HUDEP-2 (cell line): Measurements from ENCODE around the gene EN1.

ENCODE experiments used
- DNase-seq, 76 experiments: peaks; one replicate each; lab custom pipeline; 2025; ENCODE audit not compliant: unreplicated experiment in 76 of 76; lab: John Stamatoyannopoulos, UW

The EN1 gene

GRCh38 chr2:118844261-118845004 lies 3.0 kb downstream of the EN1 start:
- no peak for DNase-seq

GRCh38 chr2:118843483-118844132 lies 3.8 kb downstream of the EN1 start:
- DNase-seq = no peak

DNA sequence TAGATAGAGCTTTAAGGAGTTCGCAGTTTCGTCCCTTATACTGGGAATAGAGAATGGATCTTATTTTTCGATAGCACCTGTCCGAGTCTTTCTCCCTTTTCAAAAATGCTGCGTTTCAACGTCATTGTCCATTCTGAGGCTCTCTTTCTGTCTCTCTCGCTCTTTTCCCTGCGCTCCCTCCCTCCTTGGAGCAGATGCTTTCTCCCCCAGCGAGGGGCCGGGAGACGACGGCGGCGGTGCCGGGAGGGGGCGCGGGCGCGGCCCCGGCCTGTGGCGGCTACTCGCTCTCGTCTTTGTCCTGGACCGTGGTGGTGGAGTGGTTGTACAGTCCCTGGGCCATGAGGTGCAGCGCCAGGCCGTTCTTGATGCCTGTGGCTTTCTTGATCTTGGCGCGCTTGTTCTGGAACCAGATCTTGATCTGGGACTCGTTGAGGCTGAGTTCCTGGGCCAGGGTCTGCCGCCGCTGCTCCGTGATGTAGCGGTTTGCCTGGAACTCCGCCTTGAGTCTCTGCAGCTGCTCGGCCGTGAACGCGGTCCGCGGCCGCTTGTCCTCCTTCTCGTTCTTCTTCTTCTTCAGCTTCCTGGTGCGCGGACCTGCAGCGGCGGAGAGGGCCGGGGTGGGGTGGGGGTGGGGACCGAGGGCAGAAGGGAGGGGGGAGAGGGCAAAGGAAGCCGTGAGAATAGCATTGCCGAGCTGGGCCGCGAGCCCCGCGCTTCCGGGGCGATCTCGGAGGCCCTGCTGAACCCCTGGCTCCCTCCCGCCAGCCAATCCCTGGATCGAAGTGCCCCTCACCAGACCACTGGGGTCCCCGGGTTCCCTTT lies 4.6 kb downstream of the EN1 start:
- DNase-seq = no peak

DNA sequence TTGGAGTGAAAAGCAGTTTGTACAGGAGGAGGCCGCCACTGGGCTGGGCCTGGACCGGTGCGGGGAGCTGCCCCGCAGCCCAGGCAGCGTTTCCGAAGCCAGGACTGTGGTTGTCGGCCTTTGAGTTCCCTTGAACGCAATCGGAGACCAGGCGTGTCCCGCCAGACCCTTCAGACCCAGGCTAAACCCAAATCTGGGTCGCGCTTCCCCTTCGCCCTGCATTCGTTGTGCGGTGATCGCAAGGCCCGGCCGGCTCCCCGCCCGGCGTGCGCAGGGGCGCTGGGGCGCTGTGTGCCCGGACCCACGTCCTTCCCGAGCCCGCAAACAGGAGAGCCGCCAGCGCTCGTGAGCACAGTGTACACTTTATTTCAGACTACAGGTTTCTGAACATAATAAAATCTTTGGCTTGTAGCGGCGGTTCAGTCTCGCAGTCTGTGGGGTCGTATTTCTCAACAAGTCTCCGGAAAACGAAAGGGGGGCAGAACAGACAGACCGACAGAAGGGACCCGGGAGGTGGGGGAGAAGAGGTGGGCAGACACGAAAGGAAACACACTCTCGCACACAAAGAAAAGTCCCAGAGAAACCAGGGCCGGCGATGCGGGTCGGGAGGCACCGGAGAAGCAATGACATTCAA lies 5.5 kb downstream of the EN1 start:
- DNase-seq = no peak

DNA sequence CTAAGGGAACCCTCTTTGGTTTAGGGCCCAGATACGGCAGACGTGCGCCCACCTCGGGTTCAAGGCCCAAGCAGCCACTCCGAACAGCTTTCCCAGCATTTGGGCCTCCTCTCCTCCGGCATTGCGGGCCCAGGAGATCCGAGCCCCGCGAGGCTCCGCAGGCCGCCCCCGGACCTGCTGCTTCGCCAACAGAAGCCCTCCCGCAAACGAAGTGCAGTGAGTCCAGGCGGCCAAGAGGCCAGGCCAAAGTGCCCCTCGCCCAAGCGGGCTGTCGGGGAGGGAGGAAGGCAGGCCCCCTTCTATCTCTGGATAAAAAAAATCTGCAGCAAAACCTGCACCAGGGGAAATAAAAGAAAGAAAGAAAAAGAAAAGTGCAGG lies 6.0 kb downstream of the EN1 start:
- DNase-seq = no peak

DNA sequence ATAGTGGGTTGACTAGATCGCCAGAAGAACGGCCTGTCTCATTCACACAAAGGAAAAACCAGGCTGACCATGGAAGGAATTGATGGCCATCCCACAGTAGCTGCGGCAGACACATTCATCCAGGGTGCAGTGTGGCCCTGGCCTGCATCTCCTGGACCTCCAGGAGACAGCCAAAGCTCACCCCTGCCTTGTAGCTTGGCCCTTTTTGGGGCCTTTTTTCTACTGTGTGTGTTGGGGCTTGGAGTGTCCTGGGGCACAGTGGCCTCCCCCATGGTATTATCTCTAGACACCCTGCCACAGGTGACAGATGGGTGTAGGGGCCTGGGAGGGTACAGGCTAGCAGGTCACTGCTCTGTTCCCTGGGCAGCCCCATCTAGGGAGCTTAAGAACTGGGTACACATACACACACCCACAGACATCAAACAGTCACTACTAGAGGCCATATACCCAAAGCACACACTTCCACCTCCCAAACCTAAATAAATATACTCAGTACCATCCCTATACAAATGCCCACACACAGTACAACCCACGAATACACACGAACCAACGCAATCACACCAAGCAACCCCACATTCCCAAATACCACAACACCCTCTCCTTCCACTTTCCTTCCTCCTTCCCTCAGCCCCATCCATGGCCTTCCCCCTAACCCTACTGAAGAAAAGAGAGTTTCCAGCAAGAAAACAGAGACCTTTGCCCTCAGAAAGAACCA lies 8.6 kb downstream of the EN1 start:
- no peak for DNase-seq

GRCh38 chr2:118837621-118838020 lies 9.8 kb downstream of the EN1 start:
- no peak for DNase-seq

- DNase-seq = no peak
These were observed 10.4 kb downstream of the EN1 start for GRCh38 chr2:118837067-118837466.

DNA sequence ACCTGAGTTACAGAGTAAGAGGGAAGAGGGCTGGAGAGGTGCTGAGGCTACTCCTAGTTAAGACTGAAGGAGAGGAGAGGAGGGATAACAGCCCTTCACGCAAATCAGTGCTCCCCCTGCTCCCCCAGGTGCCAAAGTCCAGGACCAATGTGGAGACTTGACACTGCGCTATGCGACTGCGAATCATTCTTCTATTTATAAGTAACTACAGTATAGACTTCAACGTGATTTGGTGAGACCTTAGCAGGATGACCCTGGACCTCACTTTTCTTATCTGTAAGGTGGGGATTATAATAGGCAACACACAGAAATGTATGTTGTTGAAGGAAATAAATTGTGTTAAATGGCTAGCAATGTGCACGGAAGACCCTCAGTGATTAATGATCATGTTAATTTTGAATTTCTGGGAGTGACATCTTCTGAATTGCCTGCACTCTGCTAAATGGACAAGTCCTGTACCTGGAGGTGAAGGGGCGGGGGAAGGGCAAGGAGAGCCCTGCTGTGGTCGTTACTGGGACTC lies 11.0 kb downstream of the EN1 start:
- no peak for DNase-seq

DNA sequence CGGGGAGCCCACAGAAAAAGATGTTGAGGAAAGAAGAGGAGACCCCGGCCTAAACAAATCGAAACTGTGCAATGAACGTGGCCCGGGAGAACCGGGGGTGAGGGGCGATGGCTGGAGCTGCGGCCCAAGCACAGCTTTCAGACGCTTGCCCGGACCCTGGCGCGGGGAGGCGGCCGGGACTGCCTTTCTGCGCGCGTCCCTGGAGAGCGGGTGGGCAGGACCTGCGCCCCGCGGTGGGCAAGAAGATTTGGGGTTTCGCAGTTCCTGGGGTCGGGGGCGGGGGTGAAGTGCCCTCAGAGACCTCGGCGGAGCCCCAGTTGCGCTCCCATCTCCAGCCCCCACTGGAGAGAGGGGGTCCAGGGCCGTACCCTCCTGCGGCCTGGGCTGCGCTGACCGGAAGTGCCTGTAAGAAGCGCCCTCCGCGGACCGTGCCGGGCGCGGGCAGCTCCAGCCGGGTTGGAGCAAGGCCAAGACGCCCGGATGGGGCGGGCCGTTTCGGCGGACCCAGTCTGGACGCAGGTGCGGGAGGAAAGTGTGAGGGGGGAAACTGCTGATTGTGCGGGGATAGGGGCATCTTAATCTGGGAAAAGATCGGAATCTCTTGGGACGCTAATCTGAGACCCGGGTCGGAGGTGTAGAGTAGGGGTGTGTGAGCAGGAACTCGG lies 11.6 kb downstream of the EN1 start:
- no peak for DNase-seq

DNA sequence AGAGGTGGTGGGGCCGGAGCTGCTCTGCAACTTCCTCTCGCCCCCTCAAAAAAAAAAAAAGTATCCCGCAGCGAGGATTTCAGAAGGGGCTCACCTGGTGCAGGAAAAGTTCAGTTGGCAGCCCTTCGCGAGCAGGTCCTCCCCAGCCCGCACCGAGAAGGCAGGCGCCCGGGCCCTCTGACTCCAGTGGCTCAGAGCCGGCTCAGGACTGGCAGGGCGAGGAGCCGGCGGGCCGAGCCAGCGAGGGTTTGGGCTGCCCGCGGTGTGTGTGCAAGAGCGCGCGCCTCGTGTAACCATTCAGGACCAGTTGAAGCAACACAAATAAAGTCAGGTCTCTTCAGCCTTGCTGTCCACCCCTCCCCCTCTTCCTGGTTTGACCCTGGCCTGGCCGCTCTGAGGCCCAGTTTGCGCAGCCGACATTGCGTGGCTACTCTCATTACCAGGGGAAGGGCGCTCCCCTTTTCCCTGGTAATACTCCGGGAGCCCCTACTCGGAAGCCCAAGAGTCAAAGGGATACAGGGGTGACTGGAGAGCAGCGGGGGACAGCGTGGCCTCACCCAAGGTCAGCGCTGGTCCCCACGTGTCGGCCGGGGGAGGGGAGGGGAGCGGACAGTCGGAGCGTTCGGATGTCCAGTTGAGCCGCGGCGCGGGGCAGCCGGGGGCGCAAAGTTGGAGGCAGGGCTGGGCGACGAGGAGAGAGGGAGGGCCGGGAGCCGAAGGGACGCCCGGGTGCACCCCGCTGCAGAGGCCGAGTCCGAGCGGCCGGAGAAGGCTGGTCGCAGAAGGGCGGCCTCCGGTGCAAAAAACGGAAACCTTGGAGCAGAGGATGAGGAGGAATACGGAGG lies 12.3 kb downstream of the EN1 start:
- no peak for DNase-seq

DNA sequence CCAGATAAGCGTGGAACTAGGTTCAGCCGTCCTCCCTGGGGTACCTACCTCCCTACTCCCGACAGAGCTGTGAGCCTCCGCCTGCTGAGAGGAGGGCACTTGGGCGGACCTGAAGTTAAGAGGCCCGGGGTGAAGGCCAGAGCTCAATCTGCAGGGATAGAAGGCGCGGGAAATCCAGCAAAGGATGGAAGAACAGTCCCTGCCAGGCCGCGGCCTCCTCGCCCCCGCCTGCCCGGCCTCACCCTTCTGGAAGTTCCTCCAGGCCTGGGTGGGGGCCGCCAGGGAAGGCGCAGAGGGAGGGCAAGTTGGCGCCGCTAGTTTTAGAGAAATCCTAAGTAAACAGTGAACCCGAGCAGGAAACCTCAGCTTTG lies 13.0 kb downstream of the EN1 start:
- DNase-seq = no peak

GRCh38 chr2:118833716-118834439 lies 13.6 kb downstream of the EN1 start:
- no peak for DNase-seq

GRCh38 chr2:118832791-118833715 lies 14.4 kb downstream of the EN1 start:
- DNase-seq = no peak

DNA sequence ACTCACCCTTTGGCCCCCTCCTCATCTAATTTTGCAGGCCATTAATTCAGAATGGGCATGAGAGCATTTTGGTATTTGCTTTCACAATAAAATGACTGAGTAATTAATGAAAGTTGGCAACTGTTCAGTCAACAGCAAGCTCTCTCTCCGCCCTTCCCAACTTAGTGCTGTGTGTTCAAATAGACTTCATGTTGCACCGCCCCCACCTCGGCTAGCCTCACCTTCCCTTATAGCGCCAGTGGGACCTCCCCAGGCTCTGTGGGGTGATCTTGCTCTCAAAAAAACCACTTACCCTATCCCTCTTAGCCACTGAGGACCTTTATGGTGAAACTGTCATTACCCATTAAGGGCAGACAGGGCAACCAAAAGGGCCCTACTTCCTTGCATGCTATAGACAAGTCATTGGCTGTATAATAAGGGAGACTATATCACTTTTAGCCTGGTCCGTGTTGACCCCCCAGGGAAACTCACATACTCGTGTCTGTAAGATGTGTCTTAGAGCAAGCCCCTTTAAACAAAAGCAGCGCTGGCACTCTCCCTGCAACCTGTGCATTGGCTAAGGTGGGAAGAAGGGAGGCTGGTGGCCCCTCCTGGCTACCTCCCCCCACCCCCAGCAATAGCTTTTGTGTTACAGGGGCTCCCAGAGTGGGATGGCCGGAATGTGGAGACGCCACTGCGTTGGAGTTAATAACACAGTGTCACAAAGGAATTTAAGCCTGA lies 15.2 kb downstream of the EN1 start:
- DNase-seq = no peak

- no peak for DNase-seq
These were observed 16.6 kb downstream of the EN1 start for GRCh38 chr2:118830881-118831280.

DNA sequence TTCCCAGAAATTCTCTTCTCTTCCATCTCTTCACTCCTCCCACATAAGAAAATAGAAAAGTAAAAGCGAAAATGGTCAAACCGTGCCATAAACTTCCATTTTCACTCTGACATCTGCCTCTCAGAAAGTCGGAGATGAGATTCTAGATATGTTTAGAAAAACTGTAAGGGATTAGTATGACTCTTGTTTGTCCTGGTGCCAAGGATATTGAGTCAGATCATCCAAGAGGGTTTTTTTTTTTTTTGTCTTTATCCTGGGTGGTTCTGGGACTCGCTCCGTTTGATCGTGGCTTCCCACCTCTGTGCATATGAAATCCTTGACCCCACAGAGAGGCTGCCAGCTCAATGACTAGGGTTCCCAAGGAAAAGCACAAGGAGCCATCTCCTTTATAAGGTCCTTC lies 17.3 kb downstream of the EN1 start:
- no peak for DNase-seq
